OCI-LY1 (cell line): ENCODE results near the gene NBPF19.
"Not testable (repeated sequence)": the region's sequence is repeated elsewhere in the genome, so short reads cannot be mapped to it uniquely, and the experiment has no call there.

ENCODE experiments used
- CTCF ChIP-seq: fragments of 200-600 bp; sonication (generic), shearing (Covaris generic); IDR thresholded peaks from 2 replicates; pipeline ENCODE4 v1.5.1; 2017; ENCODE audit warnings: mild to moderate bottlenecking, antibody characterized with exemption, low read length, moderate library complexity, mixed read lengths
- EZH2 ChIP-seq: fragments of 200-600 bp; sonication (generic), shearing (Covaris generic); IDR thresholded peaks from 2 replicates; pipeline ENCODE4 v1.8.0; 2017; ENCODE audit warnings: borderline replicate concordance, mixed run types, mild to moderate bottlenecking, antibody characterized with exemption, low read length, moderate library complexity, mixed read lengths

- not testable (repeated sequence) for TF ChIP-seq CTCF, EZH2
These were observed 29.4 kb upstream of the NBPF19 start for GRCh38 chr1:149445451-149445850.
